ENCODE data around the gene NPFFR1.

Gene NPFFR1

DNA sequence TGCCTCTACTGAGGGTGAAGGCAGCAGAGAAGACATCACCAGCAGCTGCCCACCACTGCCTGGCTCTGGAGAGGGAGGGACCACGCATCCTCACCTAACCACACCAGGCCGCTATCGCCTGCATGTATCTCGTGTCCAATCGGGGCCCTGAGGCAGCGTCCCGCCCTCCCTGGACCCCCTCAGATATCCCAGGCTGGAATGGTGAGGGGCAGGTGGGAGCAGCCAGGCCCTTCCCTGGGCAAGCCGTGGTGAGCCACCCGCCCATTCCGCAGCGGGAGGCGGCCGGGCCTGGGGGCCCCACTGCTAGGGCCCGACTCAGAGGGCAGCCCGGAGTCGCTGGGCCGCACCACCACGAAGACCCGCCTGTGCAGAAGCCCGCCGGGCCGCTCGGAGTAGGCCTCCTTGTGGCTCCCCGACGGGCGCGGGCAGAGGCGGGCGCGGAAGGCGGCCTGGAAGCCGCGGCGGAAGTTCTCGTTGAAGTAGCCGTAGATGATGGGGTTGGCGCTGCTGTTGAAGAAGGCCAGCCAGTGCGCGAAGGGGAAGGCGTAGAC, 29.0 kb downstream of the NPFFR1 start:
- no peak overlapping the region for H3K9ac ChIP-seq (ENCODE audit: low read depth, low read length, poor library complexity)
- no peak for DNase-seq (ENCODE audit: low spot score)
- no peak overlapping the region for H2BK15ac ChIP-seq (ENCODE audit: low read length)
- H2AK5ac ChIP-seq (ENCODE audit: low read depth, low read length): peak overlapping the region; percentile 48
- H3K4ac ChIP-seq (ENCODE audit: low read length): no peak overlapping the region
- H3K4me2 ChIP-seq (ENCODE audit: insufficient read depth, low read length, poor library complexity, severe bottlenecking): no peak overlapping the region
- H4K91ac ChIP-seq (ENCODE audit: low read depth, low read length, poor library complexity): no peak overlapping the region
- H3K14ac ChIP-seq (ENCODE audit: low read length): no peak overlapping the region
- H3K79me1 ChIP-seq (ENCODE audit: low read depth, low read length): no peaks in the 10 kb centered on the region
- H3K18ac ChIP-seq (ENCODE audit: low read length): peak overlapping the region; percentile 30
- WGBS, 2 donors (ENCODE audit: extremely low coverage in 2 of 2, insufficient read length in 2 of 2, insufficient replicate concordance in 1 of 2): no CpG with 5 or more reads among the region's 40 CpGs
- H3K4me1 ChIP-seq (ENCODE audit: control insufficient read depth in 2 of 2, insufficient read depth in 1 of 2, low read depth in 1 of 2, low read length in 2 of 2): peaks cover 0 to 5% of the 10 kb centered on the region in 2 donors
- no peak overlapping the region for H2BK5ac ChIP-seq (ENCODE audit: low read length)
- H2BK120ac ChIP-seq (ENCODE audit: low read depth, low read length): no peak overlapping the region
- no peak overlapping the region for H4K8ac ChIP-seq (ENCODE audit: low read depth, low read length)
- H3K23ac ChIP-seq (ENCODE audit: low read depth, low read length, poor library complexity): no peak overlapping the region
- H3K27ac ChIP-seq (replicated peaks; ENCODE audit: low read length): no peak overlapping the region
- H3K9me3 ChIP-seq (replicated peaks in 1 of 2; ENCODE audit: control insufficient read depth in 2 of 2, insufficient read depth in 1 of 2, low read depth in 1 of 2, low read length in 2 of 2): peaks cover 0 to 3% of the 10 kb centered on the region in 2 donors
- H3K4me3 ChIP-seq (ENCODE audit: low read length in 2 of 2): no peak overlapping the region
- no peak overlapping the region for H2AFZ ChIP-seq (ENCODE audit: low read length)
- no peaks in the 10 kb centered on the region for H3K27me3 ChIP-seq (ENCODE audit: control insufficient read depth in 3 of 3, insufficient read depth in 3 of 3, low read depth in 1 of 3, low read length in 3 of 3)
- no peak overlapping the region for H2BK12ac ChIP-seq (ENCODE audit: low read length)
- no peaks in the 10 kb centered on the region for H3K36me3 ChIP-seq (replicated peaks in 1 of 2; ENCODE audit: control insufficient read depth in 2 of 2, insufficient read depth in 2 of 2, low read length in 2 of 2)

DNA sequence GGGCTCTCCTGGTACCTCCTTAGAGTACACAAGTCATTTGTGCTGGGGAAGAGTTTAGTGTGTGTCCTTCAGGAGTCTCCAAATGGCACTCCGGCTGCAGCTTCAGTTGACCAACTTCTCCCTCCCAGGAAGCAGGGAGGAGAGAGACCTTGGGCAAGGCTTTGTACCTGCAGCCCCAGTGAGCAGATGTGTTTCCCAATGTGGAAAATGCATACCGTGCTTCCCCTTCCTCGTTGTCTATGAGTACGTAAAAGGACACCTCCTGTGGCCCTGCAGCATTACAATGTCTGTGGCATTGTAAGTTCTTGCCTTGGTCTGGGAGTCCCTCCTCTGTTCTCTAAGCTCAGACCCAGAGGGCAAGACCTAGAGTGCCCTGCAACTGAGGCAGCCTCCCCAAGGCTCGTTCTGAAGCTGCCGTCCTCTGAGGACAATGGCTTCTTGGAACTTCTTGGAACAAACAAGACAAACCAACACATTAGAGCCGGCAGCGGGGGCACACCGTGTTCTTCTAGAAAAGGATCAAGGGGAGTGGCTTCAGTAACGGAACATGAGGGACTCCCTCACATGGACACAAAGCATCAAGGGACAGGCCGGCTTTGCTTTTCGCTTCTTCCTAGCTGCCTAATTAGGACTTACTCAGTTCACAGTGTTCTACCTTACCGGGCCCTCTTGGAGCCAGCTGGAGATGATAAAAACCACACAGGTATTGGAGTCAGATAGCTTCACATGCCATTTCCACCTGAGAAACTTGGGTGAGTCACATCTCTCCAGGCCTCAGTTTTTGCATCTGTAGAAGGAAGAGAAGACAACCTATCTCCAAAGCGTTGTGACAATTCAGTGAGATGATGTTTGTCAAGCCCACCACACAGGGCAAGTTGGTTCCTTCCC, 29.7 kb downstream of the NPFFR1 start:
- no peak overlapping the region for H3K14ac ChIP-seq (ENCODE audit: low read length)
- H3K4me2 ChIP-seq (ENCODE audit: insufficient read depth, low read length, poor library complexity, severe bottlenecking): no peak overlapping the region
- H4K91ac ChIP-seq (ENCODE audit: low read depth, low read length, poor library complexity): no peak overlapping the region
- no peak overlapping the region for H2BK120ac ChIP-seq (ENCODE audit: low read depth, low read length)
- H3K4ac ChIP-seq (ENCODE audit: low read length): no peak overlapping the region
- H2BK12ac ChIP-seq (ENCODE audit: low read length): no peak overlapping the region
- no CpG with 5 or more reads among the region's 14 CpGs for WGBS, 2 donors (ENCODE audit: extremely low coverage in 2 of 2, insufficient read length in 2 of 2, insufficient replicate concordance in 1 of 2)
- no peak overlapping the region for H3K9ac ChIP-seq (ENCODE audit: low read depth, low read length, poor library complexity)
- H3K9me3 ChIP-seq (replicated peaks in 1 of 2; ENCODE audit: control insufficient read depth in 2 of 2, insufficient read depth in 1 of 2, low read depth in 1 of 2, low read length in 2 of 2): peaks cover 0 to 3% of the 10 kb centered on the region in 2 donors
- H2BK5ac ChIP-seq (ENCODE audit: low read length): no peak overlapping the region
- no peak overlapping the region for H2AK5ac ChIP-seq (ENCODE audit: low read depth, low read length)
- H3K27ac ChIP-seq (replicated peaks; ENCODE audit: low read length): no peak overlapping the region
- H3K4me1 ChIP-seq (ENCODE audit: control insufficient read depth in 2 of 2, insufficient read depth in 1 of 2, low read depth in 1 of 2, low read length in 2 of 2): peaks cover 0 to 5% of the 10 kb centered on the region in 2 donors
- peak overlapping the region; percentile 10 for H2AFZ ChIP-seq (ENCODE audit: low read length)
- no peak overlapping the region for H4K8ac ChIP-seq (ENCODE audit: low read depth, low read length)
- H3K79me1 ChIP-seq (ENCODE audit: low read depth, low read length): no peaks in the 10 kb centered on the region
- H2BK15ac ChIP-seq (ENCODE audit: low read length): no peak overlapping the region
- H3K4me3 ChIP-seq (ENCODE audit: low read length in 2 of 2): no peak overlapping the region
- no peaks in the 10 kb centered on the region for H3K27me3 ChIP-seq (ENCODE audit: control insufficient read depth in 3 of 3, insufficient read depth in 3 of 3, low read depth in 1 of 3, low read length in 3 of 3)
- no peaks in the 10 kb centered on the region for H3K36me3 ChIP-seq (replicated peaks in 1 of 2; ENCODE audit: control insufficient read depth in 2 of 2, insufficient read depth in 2 of 2, low read length in 2 of 2)
- no peak overlapping the region for H3K23ac ChIP-seq (ENCODE audit: low read depth, low read length, poor library complexity)
- no peak overlapping the region for H3K18ac ChIP-seq (ENCODE audit: low read length)
- DNase-seq (ENCODE audit: low spot score): no peak

DNA sequence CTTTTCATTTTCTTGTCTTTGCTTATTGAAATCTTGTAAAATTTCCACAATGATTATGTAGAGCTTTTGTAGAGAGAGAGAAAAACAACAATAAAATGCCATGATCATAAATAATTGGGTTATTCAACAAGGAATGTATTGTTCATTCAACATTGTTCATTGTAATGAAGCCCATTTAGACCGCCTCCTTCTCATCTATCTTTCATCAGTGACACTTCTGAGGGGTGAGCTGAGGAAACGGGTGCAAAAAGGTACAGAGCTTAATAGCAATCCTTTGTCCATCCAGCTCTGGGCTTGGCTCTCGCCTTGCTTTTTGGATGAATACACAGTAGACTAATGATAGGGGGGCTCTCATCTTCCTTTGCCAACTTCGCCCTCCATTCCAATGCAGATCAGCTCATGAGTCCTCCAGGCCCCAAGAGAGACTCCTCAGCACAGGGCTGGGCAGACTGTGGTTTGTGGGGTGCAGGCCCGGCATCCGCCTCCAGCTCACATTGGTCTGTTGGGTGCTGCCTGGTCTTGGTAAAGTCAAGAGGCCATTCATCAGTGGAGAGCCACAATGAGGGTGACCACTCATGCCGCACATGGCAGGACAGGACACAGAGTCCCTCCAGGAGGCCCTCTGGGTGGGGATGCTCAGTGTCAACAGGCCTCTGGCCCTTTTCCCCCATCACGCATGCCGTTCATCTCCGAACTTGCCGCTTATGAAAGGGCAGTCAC, 32.7 kb downstream of the NPFFR1 start:
- no peak overlapping the region for H3K14ac ChIP-seq (ENCODE audit: low read length)
- no peak overlapping the region for H3K23ac ChIP-seq (ENCODE audit: low read depth, low read length, poor library complexity)
- H3K9ac ChIP-seq (ENCODE audit: low read depth, low read length, poor library complexity): no peak overlapping the region
- no peak overlapping the region for H3K4me3 ChIP-seq (ENCODE audit: low read length in 2 of 2)
- no peak overlapping the region for H3K4me2 ChIP-seq (ENCODE audit: insufficient read depth, low read length, poor library complexity, severe bottlenecking)
- no peak overlapping the region for H3K4ac ChIP-seq (ENCODE audit: low read length)
- H2BK5ac ChIP-seq (ENCODE audit: low read length): no peak overlapping the region
- no peak overlapping the region for H3K18ac ChIP-seq (ENCODE audit: low read length)
- H2BK15ac ChIP-seq (ENCODE audit: low read length): no peak overlapping the region
- peaks cover 0 to 15% (median 0%) of the 10 kb centered on the region in 3 experiments for H3K27me3 ChIP-seq (ENCODE audit: control insufficient read depth in 3 of 3, insufficient read depth in 3 of 3, low read depth in 1 of 3, low read length in 3 of 3)
- no CpG with 5 or more reads among the region's 11 CpGs for WGBS, 2 donors (ENCODE audit: extremely low coverage in 2 of 2, insufficient read length in 2 of 2, insufficient replicate concordance in 1 of 2)
- no peak overlapping the region for H2AFZ ChIP-seq (ENCODE audit: low read length)
- no peak overlapping the region for H2BK12ac ChIP-seq (ENCODE audit: low read length)
- peaks cover 0 to 5% of the 10 kb centered on the region in 2 donors for H3K4me1 ChIP-seq (ENCODE audit: control insufficient read depth in 2 of 2, insufficient read depth in 1 of 2, low read depth in 1 of 2, low read length in 2 of 2)
- no peak overlapping the region for H3K27ac ChIP-seq (replicated peaks; ENCODE audit: low read length)
- H3K9me3 ChIP-seq (replicated peaks in 1 of 2; ENCODE audit: control insufficient read depth in 2 of 2, insufficient read depth in 1 of 2, low read depth in 1 of 2, low read length in 2 of 2): peaks cover 0 to 3% of the 10 kb centered on the region in 2 donors
- H4K91ac ChIP-seq (ENCODE audit: low read depth, low read length, poor library complexity): no peak overlapping the region
- no peak overlapping the region for H4K8ac ChIP-seq (ENCODE audit: low read depth, low read length)
- DNase-seq (ENCODE audit: low spot score): no peak
- no peak overlapping the region for H2AK5ac ChIP-seq (ENCODE audit: low read depth, low read length)
- H2BK120ac ChIP-seq (ENCODE audit: low read depth, low read length): no peak overlapping the region
- H3K36me3 ChIP-seq (replicated peaks in 1 of 2; ENCODE audit: control insufficient read depth in 2 of 2, insufficient read depth in 2 of 2, low read length in 2 of 2): no peaks in the 10 kb centered on the region
- no peaks in the 10 kb centered on the region for H3K79me1 ChIP-seq (ENCODE audit: low read depth, low read length)

DNA sequence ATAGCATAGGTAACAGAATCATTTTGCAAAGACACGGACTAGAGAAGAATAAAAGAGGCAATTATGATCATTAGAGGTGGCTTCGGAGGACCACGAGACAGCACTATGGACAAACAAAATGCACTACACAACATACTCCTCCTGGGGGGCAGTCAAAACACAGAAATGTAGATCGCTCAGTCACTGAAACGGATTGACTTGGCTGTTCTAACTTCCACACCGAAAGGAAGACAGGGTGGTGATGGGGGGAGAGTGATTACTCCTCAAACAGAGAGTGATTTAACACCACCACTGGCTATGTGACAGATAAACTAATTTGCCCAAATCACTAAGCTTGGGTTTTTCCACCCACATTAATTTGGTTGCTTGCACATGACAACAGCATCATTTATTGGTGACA, 36.4 kb downstream of the NPFFR1 start:
- no peak overlapping the region for H3K9ac ChIP-seq (ENCODE audit: low read depth, low read length, poor library complexity)
- no peak overlapping the region for H2AFZ ChIP-seq (ENCODE audit: low read length)
- H2BK15ac ChIP-seq (ENCODE audit: low read length): no peak overlapping the region
- no peak overlapping the region for H3K4me2 ChIP-seq (ENCODE audit: insufficient read depth, low read length, poor library complexity, severe bottlenecking)
- no peak overlapping the region for H2BK120ac ChIP-seq (ENCODE audit: low read depth, low read length)
- H2BK12ac ChIP-seq (ENCODE audit: low read length): no peak overlapping the region
- H2BK5ac ChIP-seq (ENCODE audit: low read length): no peak overlapping the region
- no peak overlapping the region for H3K14ac ChIP-seq (ENCODE audit: low read length)
- no peak overlapping the region for H4K8ac ChIP-seq (ENCODE audit: low read depth, low read length)
- H3K18ac ChIP-seq (ENCODE audit: low read length): no peak overlapping the region
- H3K4me3 ChIP-seq (ENCODE audit: low read length in 2 of 2): no peak overlapping the region
- no peak overlapping the region for H2AK5ac ChIP-seq (ENCODE audit: low read depth, low read length)
- H3K4ac ChIP-seq (ENCODE audit: low read length): no peak overlapping the region
- no CpG with 5 or more reads among the region's 6 CpGs for WGBS, 2 donors (ENCODE audit: extremely low coverage in 2 of 2, insufficient read length in 2 of 2, insufficient replicate concordance in 1 of 2)
- peaks cover 0 to 3% of the 10 kb centered on the region in 2 donors for H3K9me3 ChIP-seq (replicated peaks in 1 of 2; ENCODE audit: control insufficient read depth in 2 of 2, insufficient read depth in 1 of 2, low read depth in 1 of 2, low read length in 2 of 2)
- H3K79me1 ChIP-seq (ENCODE audit: low read depth, low read length): no peaks in the 10 kb centered on the region
- no peak for DNase-seq (ENCODE audit: low spot score)
- H3K4me1 ChIP-seq (ENCODE audit: control insufficient read depth in 2 of 2, insufficient read depth in 1 of 2, low read depth in 1 of 2, low read length in 2 of 2): no peaks in the 10 kb centered on the region
- H4K91ac ChIP-seq (ENCODE audit: low read depth, low read length, poor library complexity): no peak overlapping the region
- H3K27me3 ChIP-seq (ENCODE audit: control insufficient read depth in 3 of 3, insufficient read depth in 3 of 3, low read depth in 1 of 3, low read length in 3 of 3): peaks cover 0 to 41% (median 0%) of the 10 kb centered on the region in 3 experiments
- no peak overlapping the region for H3K23ac ChIP-seq (ENCODE audit: low read depth, low read length, poor library complexity)
- no peak overlapping the region for H3K27ac ChIP-seq (replicated peaks; ENCODE audit: low read length)
- no peaks in the 10 kb centered on the region for H3K36me3 ChIP-seq (replicated peaks in 1 of 2; ENCODE audit: control insufficient read depth in 2 of 2, insufficient read depth in 2 of 2, low read length in 2 of 2)

All from neuronal stem cell (in vitro differentiated cells).